ENCODE results near the gene YTHDF1. TPM values are rescaled to one million over a fixed set of nuclear protein-coding genes. Genes with fewer than 3 reads are reported as not detected.

The YTHDF1 gene
- total and polyA plus RNA-seq, 2 of the 8 experiments (the other 6 are each of a cell fraction or from before 2014, with no cell fraction given): 32.8 to 66.0 TPM

DNA sequence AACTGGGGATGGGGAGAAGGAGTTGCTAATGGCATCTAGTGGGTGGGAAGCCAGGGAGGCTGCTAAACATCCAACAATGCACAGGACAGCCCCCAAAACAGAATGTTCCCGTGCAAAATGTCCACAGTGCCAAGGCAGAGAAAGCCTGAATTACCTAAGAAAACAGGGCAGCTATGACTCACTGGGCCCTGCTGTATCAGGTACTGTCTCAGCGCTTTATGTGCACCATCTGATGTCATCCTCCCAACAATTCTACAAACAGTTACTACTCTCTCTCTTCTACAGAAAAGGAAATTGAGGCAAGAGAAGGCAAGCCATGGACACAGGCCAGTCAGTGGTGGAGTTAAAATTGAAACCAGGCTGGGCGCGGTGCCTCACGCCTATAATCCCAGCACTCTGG, 3.1 kb downstream of the YTHDF1 start:
- H3K14ac ChIP-seq (ENCODE audit: insufficient read length): no peak overlapping the region
- H3K4ac ChIP-seq (replicated peaks; ENCODE audit: insufficient read length, low read depth, low read length): no peak overlapping the region
- H3K4me2 ChIP-seq (ENCODE audit: insufficient read depth in 1 of 2, low read depth in 2 of 2, low read length in 2 of 2): no peak overlapping the region
- WGBS, 2 experiments (ENCODE audit: extremely low coverage in 1 of 2, insufficient coverage in 1 of 2, insufficient read length in 1 of 2, insufficient replicate concordance in 2 of 2, low coverage in 1 of 2, low lambda C conversion rate in 2 of 2, missing lambda C conversion rate in 1 of 2): 92% methylated on average over 5 of the region's 5 CpGs; no CpG with 5 or more reads in 1 of the 2 experiments
- no peak overlapping the region for H2AK5ac ChIP-seq (ENCODE audit: low read depth, low read length)
- H4K20me1 ChIP-seq (replicated peaks in 1 of 2; ENCODE audit: control insufficient read depth in 1 of 2, insufficient read depth in 2 of 2, low read length in 2 of 2): peaks cover 33% of the 10 kb centered on the region in 2 experiments
- no peak overlapping the region for H3K23ac ChIP-seq (ENCODE audit: insufficient read length)
- no peak overlapping the region for H4K91ac ChIP-seq (replicated peaks; ENCODE audit: insufficient read length, low read length)
- ChIA-PET POLR2A (ENCODE audit: partially characterized antibody) (no interaction called here), CTCF (ENCODE audit: partially characterized antibody) (interaction anchor here (0.9 to 3.8 kb wide), 7 partner anchors 9 to 78 kb away, joined by 4 to 46 read pairs (median 5); no protein-coding TSS in a partner anchor)
- no peaks in the 10 kb centered on the region for H3K9me3 ChIP-seq (ENCODE audit: insufficient read depth in 2 of 2, low read depth in 1 of 2, low read length in 1 of 2)
- no peak overlapping the region for H2BK12ac ChIP-seq (ENCODE audit: low read depth, low read length)
- H3K79me2 ChIP-seq (ENCODE audit: control insufficient read depth in 1 of 2, insufficient read depth in 2 of 2, low read length in 2 of 2): peaks cover 30 to 77% of the 10 kb centered on the region in 2 experiments
- H3K27me3 ChIP-seq (replicated peaks in 1 of 4; ENCODE audit: control insufficient read depth in 3 of 4, extremely low read depth in 1 of 4, insufficient read depth in 3 of 4, low read length in 3 of 4): no peaks in the 10 kb centered on the region
- H4K5ac ChIP-seq (ENCODE audit: insufficient read length, low read depth, low read length): no peak overlapping the region
- no peak overlapping the region for H2AFZ ChIP-seq (ENCODE audit: low read length)
- DNase-seq (ENCODE audit: low read depth in 1 of 2, low spot score in 2 of 2) (no peak), FAIRE-seq (no peak)
- no peak overlapping the region for H3K56ac ChIP-seq (replicated peaks; ENCODE audit: insufficient read length, low read depth, low read length)
- H3K9ac ChIP-seq (replicated peaks in 1 of 4; ENCODE audit: extremely low read depth in 1 of 4, low read depth in 3 of 4, low read length in 3 of 4): no peak overlapping the region; a peak in 2 of 7 replicates
- peaks cover 5% of the 10 kb centered on the region; the same call in 1 of the 2 replicates for H3K23me2 ChIP-seq (ENCODE audit: low read depth, low read length)
- no peak overlapping the region for H2BK120ac ChIP-seq (replicated peaks; ENCODE audit: low read depth, low read length)
- no peak overlapping the region for H2BK5ac ChIP-seq (ENCODE audit: low read depth, low read length)
- H4K8ac ChIP-seq (ENCODE audit: extremely low read depth, insufficient read depth, low read length): no peak overlapping the region
- no peak overlapping the region for H2BK20ac ChIP-seq (ENCODE audit: low read length)
- H3K4me3 ChIP-seq (ENCODE audit: extremely low read depth in 1 of 4, insufficient read depth in 2 of 4, low read depth in 3 of 4, low read length in 4 of 4): no peak overlapping the region
- H3K36me3 ChIP-seq (ENCODE audit: control insufficient read depth in 2 of 4, insufficient read depth in 4 of 4, low read length in 3 of 4): peaks cover 19 to 45% (median 31%) of the 10 kb centered on the region in 4 experiments; a peak in 7 of 8 replicates
- no peak overlapping the region for H2BK15ac ChIP-seq (ENCODE audit: low read length)
- TF ChIP-seq RXRA (IDR thresholded peaks at IDR 0.05; ENCODE audit: insufficient read depth, low read depth, low read length): no peak
- TF ChIP-seq SP1 (IDR thresholded peaks at IDR 0.05; ENCODE audit: low read depth, low read length): no peak
- TF ChIP-seq, protein P1, sequence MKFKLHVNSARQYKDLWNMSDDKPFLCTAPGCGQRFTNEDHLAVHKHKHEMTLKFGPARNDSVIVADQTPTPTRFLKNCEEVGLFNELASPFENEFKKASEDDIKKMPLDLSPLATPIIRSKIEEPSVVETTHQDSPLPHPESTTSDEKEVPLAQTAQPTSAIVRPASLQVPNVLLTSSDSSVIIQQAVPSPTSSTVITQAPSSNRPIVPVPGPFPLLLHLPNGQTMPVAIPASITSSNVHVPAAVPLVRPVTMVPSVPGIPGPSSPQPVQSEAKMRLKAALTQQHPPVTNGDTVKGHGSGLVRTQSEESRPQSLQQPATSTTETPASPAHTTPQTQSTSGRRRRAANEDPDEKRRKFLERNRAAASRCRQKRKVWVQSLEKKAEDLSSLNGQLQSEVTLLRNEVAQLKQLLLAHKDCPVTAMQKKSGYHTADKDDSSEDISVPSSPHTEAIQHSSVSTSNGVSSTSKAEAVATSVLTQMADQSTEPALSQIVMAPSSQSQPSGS (IDR thresholded peaks at IDR 0.05; ENCODE audit: low read length): no peak
- TF ChIP-seq SP2 (IDR thresholded peaks at IDR 0.05; ENCODE audit: low read length): no peak
- TF ChIP-seq E2F6 (IDR thresholded peaks at IDR 0.05): no peak
- TF ChIP-seq PHF8 (conservative IDR thresholded peaks at IDR 0.05; ENCODE audit: low read depth, low read length): no peak
- no peak for TF ChIP-seq RFX5 (IDR thresholded peaks at IDR 0.05; ENCODE audit: borderline replicate concordance, low read depth, low read length)
- TF ChIP-seq TCF12 (IDR thresholded peaks at IDR 0.05; ENCODE audit: low read depth, low read length): no peak
- no peak for TF ChIP-seq KDM4A (IDR thresholded peaks at IDR 0.05; ENCODE audit: low read depth, low read length, severe bottlenecking)
- no peak for TF ChIP-seq BCL11A (IDR thresholded peaks at IDR 0.05; ENCODE audit: low read depth in 2 of 2, low read length in 2 of 2)
- no peak for TF ChIP-seq RNF2 (IDR thresholded peaks at IDR 0.05; ENCODE audit: borderline replicate concordance, low read depth, low read length, missing control alignments, poor library complexity, severe bottlenecking)
- H3K79me1 ChIP-seq (ENCODE audit: low read depth, low read length): peaks cover 11% of the 10 kb centered on the region
- no peak overlapping the region for H3K27ac ChIP-seq (ENCODE audit: low read depth, low read length)
- H3K4me1 ChIP-seq (replicated peaks in 1 of 4; ENCODE audit: control insufficient read depth in 3 of 4, insufficient read depth in 4 of 4, low read length in 3 of 4): peaks cover 0 to 11% (median 2%) of the 10 kb centered on the region in 4 experiments; a peak in 4 of 7 replicates
- no peak overlapping the region for H3K18ac ChIP-seq (ENCODE audit: extremely low read depth, low read length)

Data from H1 (cell line).